ENCODE measurements around the gene RETSAT. TPM values are rescaled to one million over a fixed set of nuclear protein-coding genes. Genes with fewer than 3 reads are reported as not detected.

RETSAT gene
- total RNA-seq, 6 experiments from 2014 or later: 70.3 to 112 (median 105) TPM

- no peaks in the 10 kb centered on the region for H3K36me3 ChIP-seq
- no peak overlapping the region for H3K4me3 ChIP-seq
- no peaks in the 10 kb centered on the region for H3K27me3 ChIP-seq
- intact Hi-C loops (cut with DNase I): no loop called here
- peaks cover 0 to 3% (median 0%) of the 10 kb centered on the region in 4 donors for H3K4me1 ChIP-seq
- no peak overlapping the region for H3K27ac ChIP-seq
- no peak for TF ChIP-seq CTCF (IDR thresholded peaks at IDR 0.05)
- TF ChIP-seq POLR2A (IDR thresholded peaks at IDR 0.05): no peak
- 75% methylated on average over 8 of the region's 8 CpGs for WGBS (ENCODE audit: insufficient coverage, low coverage, low lambda C conversion rate, missing lambda C conversion rate)
- ATAC-seq (no peak), DNase-seq (no peak)
- no peaks in the 10 kb centered on the region for H3K9me3 ChIP-seq
Observed at GRCh38 chr2:85400023-85400422, 45.7 kb upstream of the RETSAT start.

- DNase-seq (no peak), ATAC-seq (no peak)
- Histone ChIP-seq H3K9me3 (no peaks in the 10 kb centered on the region), H3K27me3 (no peaks in the 10 kb centered on the region), H3K4me1 (peaks cover 0 to 3% (median 0%) of the 10 kb centered on the region in 4 donors), H3K36me3 (no peaks in the 10 kb centered on the region), H3K27ac (no peak overlapping the region), H3K4me3 (no peak overlapping the region)
- intact Hi-C loops (cut with DNase I): no loop called here
- no peak for TF ChIP-seq CTCF (IDR thresholded peaks at IDR 0.05)
- WGBS (ENCODE audit: insufficient coverage, low coverage, low lambda C conversion rate, missing lambda C conversion rate): 89% methylated on average over 7 of the region's 8 CpGs
Observed at GRCh38 chr2:85399183-85399455, 44.8 kb upstream of the RETSAT start.

GRCh38 chr2:85398426-85399182 lies 44.3 kb upstream of the RETSAT start:
- WGBS (ENCODE audit: insufficient coverage, low coverage, low lambda C conversion rate, missing lambda C conversion rate): 86% methylated on average over 4 of the region's 8 CpGs
- ATAC-seq: no peak
- Histone ChIP-seq H3K4me3 (no peak overlapping the region), H3K4me1 (peaks cover 0 to 3% (median 0%) of the 10 kb centered on the region in 4 donors), H3K36me3 (no peaks in the 10 kb centered on the region), H3K27ac (no peak overlapping the region), H3K9me3 (no peaks in the 10 kb centered on the region), H3K27me3 (no peaks in the 10 kb centered on the region)
- intact Hi-C loops (cut with DNase I): no loop called here
- DNase-seq: peak in 1 of 3 donors; percentile 48
- TF ChIP-seq CTCF (IDR thresholded peaks at IDR 0.05): no peak
- TF ChIP-seq POLR2A (IDR thresholded peaks at IDR 0.05): no peak

- no peak for TF ChIP-seq CTCF (IDR thresholded peaks at IDR 0.05)
- no peak for TF ChIP-seq POLR2A (IDR thresholded peaks at IDR 0.05)
- H3K36me3 ChIP-seq: no peaks in the 10 kb centered on the region
- intact Hi-C loops (cut with DNase I): no loop called here
- WGBS (ENCODE audit: insufficient coverage, low coverage, low lambda C conversion rate, missing lambda C conversion rate): 80% methylated on average over 1 of the region's 4 CpGs
- no peaks in the 10 kb centered on the region for H3K9me3 ChIP-seq
- no peaks in the 10 kb centered on the region for H3K27me3 ChIP-seq
- no peak overlapping the region for H3K27ac ChIP-seq
- H3K4me3 ChIP-seq: no peak overlapping the region
- DNase-seq (peak in 1 of 3 donors; percentile 29), ATAC-seq (peak in 1 of 4 donors; percentile 64)
- peaks cover 0 to 3% (median 0%) of the 10 kb centered on the region in 4 donors for H3K4me1 ChIP-seq
Observed at GRCh38 chr2:85397925-85398331, 43.6 kb upstream of the RETSAT start.

Measured in right lobe of liver (tissue), 6 donors.